HepG2 (cell line): ENCODE results near the gene PIP5KL1. TPM values are rescaled to one million over a fixed set of nuclear protein-coding genes. Genes with fewer than 3 reads are reported as not detected.

Experiments used
- ATAC-seq: fragments of 200-7000 bp; cut with Tn5 transposase; 3 replicates; pipeline ENCODE4 v1.9.1; 2020; ENCODE audit warnings: mild to moderate bottlenecking, moderate library complexity
- BruUV-seq: library from RNA; stranded (reverse); fragments of 400-500 nt; replicated peaks from 2 replicates; lab custom pipeline; 2021; lab: Mats Ljungman, UMichigan
- CTCF ChIA-PET: fragments of 300-600 bp; formaldehyde crosslinking; extraction: SDS; loops from one replicate; lab custom pipeline; 2021; ENCODE audit warnings: low total read pairs, inconsistent platforms, low intra/inter-chr PET ratio; lab: Yijun Ruan, JAX
- POLR2A ChIA-PET: fragments of 350-600 bp; sonication (Branson Sonifier 250); formaldehyde crosslinking; loops from one replicate; lab custom pipeline; 2020; ENCODE audit warnings: antibody characterized with exemption, inconsistent platforms; lab: Yijun Ruan, JAX
- DNase-seq: peaks from one replicate; pipeline ENCODE4 v3.0.0-alpha.2; 2015; ENCODE audit warnings: low spot score
- FAIRE-seq: peaks from 3 replicates; lab custom pipeline; 2011; peaks lifted over from hg19 to GRCh38; lab: Jason Lieb, UNC
- H2AFZ ChIP-seq: one replicate; pipeline ENCODE4 v1.6.1; 2011; ENCODE audit warnings: low read length, inconsistent platforms
- H3K27ac ChIP-seq: fragments of 300-600 bp; 3 replicates; pipeline ENCODE4 v1.8.0; 2011; ENCODE audit warnings: mixed run types, mild to moderate bottlenecking, mixed read lengths, low read length, inconsistent platforms; ENCODE audit not compliant: insufficient read depth; ENCODE audit errors: extremely low read length
- H3K27me3 ChIP-seq, 2 experiments: fragments of 200-600 bp in 1 of 2; 2 replicates in 1 of 2; 3 replicates in 1 of 2; pipeline versions ENCODE4 v1.6.0 to v1.8.0; 2011; ENCODE audit warnings: low read length in 2 of 2, mild to moderate bottlenecking in 2 of 2, moderate library complexity in 2 of 2, inconsistent platforms in 1 of 2; ENCODE audit not compliant: insufficient read depth in 2 of 2, control insufficient read depth in 1 of 2
- H3K36me3 ChIP-seq, 2 experiments: fragments of 200-600 bp in 1 of 2; replicated peaks in 1 of 2; 2 replicates in 1 of 2; 3 replicates in 1 of 2; pipeline versions ENCODE4 v1.5.1 to v1.8.0; 2011; ENCODE audit warnings: low read length in 2 of 2, inconsistent platforms in 1 of 2; ENCODE audit not compliant: insufficient read depth in 2 of 2, control insufficient read depth in 1 of 2
- H3K4me1 ChIP-seq: 2 replicates; pipeline ENCODE4 v1.5.1; 2012; ENCODE audit warnings: low read length, inconsistent platforms; ENCODE audit not compliant: insufficient read depth
- H3K4me2 ChIP-seq: 2 replicates; pipeline ENCODE4 v1.6.0; 2011; ENCODE audit warnings: low read depth, low read length, inconsistent platforms
- H3K4me3 ChIP-seq, 3 experiments: fragments of 200-600 bp in 1 of 3; sonication (generic), shearing (Covaris generic) in 1 of 3; replicated peaks in 1 of 3; 2 replicates each; pipeline ENCODE4 v1.5.1; 2011 to 2016; ENCODE audit warnings: low read length in 3 of 3, inconsistent platforms in 2 of 3, low read depth in 2 of 3, mild to moderate bottlenecking in 2 of 3, control low read depth in 1 of 3, mixed read lengths in 1 of 3; ENCODE audit not compliant: insufficient read depth in 1 of 3
- H3K79me2 ChIP-seq: one replicate; pipeline ENCODE4 v1.6.1; 2011; ENCODE audit warnings: low read length, inconsistent platforms; ENCODE audit not compliant: insufficient read depth
- H3K9ac ChIP-seq: 2 replicates; pipeline ENCODE4 v1.6.0; 2011; ENCODE audit warnings: mild to moderate bottlenecking, low read depth, low read length, inconsistent platforms; ENCODE audit not compliant: insufficient read depth
- H3K9me3 ChIP-seq: 2 replicates; pipeline ENCODE4 v1.5.1; 2012; ENCODE audit warnings: mild to moderate bottlenecking, low read length
- H4K20me1 ChIP-seq: 2 replicates; pipeline ENCODE4 v1.6.0; 2011; ENCODE audit warnings: inconsistent platforms, mild to moderate bottlenecking, low read length, moderate library complexity; ENCODE audit not compliant: insufficient read depth
- ARID2 ChIP-seq: sonication (generic); formaldehyde crosslinking; IDR thresholded peaks from 2 replicates; pipeline ENCODE4 v1.8.1; 2022; ENCODE audit warnings: mild to moderate bottlenecking, missing genetic modification reagents, borderline replicate concordance
- ATRX ChIP-seq: sonication (generic); formaldehyde crosslinking; IDR thresholded peaks from 2 replicates; pipeline ENCODE4 v1.4.0; 2020; ENCODE audit warnings: missing genetic modification reagents, borderline replicate concordance
- CCAR2 ChIP-seq: fragments of 200-400 bp; formaldehyde crosslinking; optimal IDR thresholded peaks from 2 replicates; pipeline ENCODE3; 2018; ENCODE audit warnings: low read depth, mild to moderate bottlenecking, low read length, moderate library complexity
- EED ChIP-seq: sonication (generic); formaldehyde crosslinking; IDR thresholded peaks from 2 replicates; pipeline ENCODE4 v1.5.0; 2020; ENCODE audit warnings: mild to moderate bottlenecking, missing genetic modification reagents
- HNRNPL ChIP-seq: fragments of 200-400 bp; formaldehyde crosslinking; IDR thresholded peaks from 2 replicates; pipeline ENCODE4 v1.6.1; 2017; ENCODE audit warnings: mild to moderate bottlenecking, low read depth, low read length
- KLF9 ChIP-seq: IDR thresholded peaks from 2 replicates; pipeline ENCODE4 v1.6.1; 2016; ENCODE audit warnings: low read depth
- SOX13 ChIP-seq, 3 experiments: fragments of 450-650 bp in 1 of 3; sonication (generic) in 1 of 3; formaldehyde crosslinking in 1 of 3; IDR thresholded peaks in 2 of 3; conservative IDR thresholded peaks in 1 of 3; 2 replicates each; pipeline versions ENCODE4 v1.5.0 to v1.6.1; 2016 to 2020; ENCODE audit warnings: antibody characterized with exemption in 1 of 3, mild to moderate bottlenecking in 1 of 3, missing compliant biosample characterization in 1 of 3, missing genetic modification reagents in 1 of 3, moderate library complexity in 1 of 3
- SSRP1 ChIP-seq: IDR thresholded peaks from 2 replicates; pipeline ENCODE4 v1.6.1; 2016; ENCODE audit warnings: control low read depth
- TP53 ChIP-seq: sonication (generic); formaldehyde crosslinking; conservative IDR thresholded peaks from 2 replicates; pipeline ENCODE4 v1.4.0; 2020; ENCODE audit warnings: missing genetic modification reagents
- U2AF1 ChIP-seq: fragments of 200-400 bp; formaldehyde crosslinking; optimal IDR thresholded peaks from 2 replicates; pipeline ENCODE3; 2017; ENCODE audit warnings: mild to moderate bottlenecking, low read depth, low read length
- ZFX ChIP-seq: sonication (generic); formaldehyde crosslinking; IDR thresholded peaks from 2 replicates; pipeline ENCODE4 v1.4.0; 2020; ENCODE audit warnings: mild to moderate bottlenecking, low read depth, missing genetic modification reagents, moderate library complexity
- ZNF317 ChIP-seq: sonication (generic); formaldehyde crosslinking; IDR thresholded peaks from 2 replicates; pipeline ENCODE4 v1.5.0; 2020; ENCODE audit warnings: mild to moderate bottlenecking, missing genetic modification reagents
- ZNF34 ChIP-seq: sonication (generic); formaldehyde crosslinking; IDR thresholded peaks from 2 replicates; pipeline ENCODE4 v1.4.0; 2020; ENCODE audit warnings: mild to moderate bottlenecking, missing genetic modification reagents, borderline replicate concordance
- ZNF430 ChIP-seq: sonication (generic); formaldehyde crosslinking; IDR thresholded peaks from 2 replicates; pipeline ENCODE4 v1.9.0; 2021; ENCODE audit warnings: mild to moderate bottlenecking, missing genetic modification reagents
- ZNF75D ChIP-seq: sonication (generic); formaldehyde crosslinking; IDR thresholded peaks from 2 replicates; pipeline ENCODE4 v1.8.1; 2023; ENCODE audit warnings: missing genetic modification reagents, mild to moderate bottlenecking, borderline replicate concordance
- ZNF766 ChIP-seq: sonication (generic); formaldehyde crosslinking; IDR thresholded peaks from 2 replicates; pipeline ENCODE4 v1.5.0; 2020; ENCODE audit warnings: missing genetic modification reagents, borderline replicate concordance
- ZNF768 ChIP-seq: sonication (generic); formaldehyde crosslinking; IDR thresholded peaks from 2 replicates; pipeline ENCODE4 v1.4.0; 2020; ENCODE audit warnings: missing genetic modification reagents
- WGBS: methylation state at CpG from one replicate; pipeline ENCODE4 v1.1.6; 2017; ENCODE audit warnings: low lambda C conversion rate; 5-methylcytosine and 5-hydroxymethylcytosine counted together
- in situ Hi-C: cut with HindIII; loops from 2 replicates; pipeline ENCODE4 v1.10.0; 2017; ENCODE audit warnings: low pct_unique_long_range_greater_than_20kb; ENCODE audit not compliant: extremely low pct_ligation_motif_present
- intact Hi-C: fragments of 100-400 bp; cut with micrococcal nuclease; formaldehyde crosslinking; loops from one replicate; pipeline ENCODE4 v1.10.0; 2022; ENCODE audit not compliant: unreplicated experiment
- polyA plus RNA-seq, 8 experiments: library from polyadenylated mRNA; depleted of rRNA in 3 of 8; stranded (reverse) in 7 of 8; unstranded in 1 of 8; fragments of >200 nt; fragmentation: Illumina TruSeq in 4 of 8; extraction: Trizol in 4 of 8; gene quantifications; 2 replicates each; pipeline versions ENCODE4 v1.2.1 to v1.2.3, GENCODE V29; 2011 to 2016; ENCODE audit warnings: low read depth in 4 of 8, missing spikeins in 1 of 8, mixed read lengths in 1 of 8; ENCODE audit not compliant: insufficient read depth in 1 of 8
- total RNA-seq, 5 experiments: library from RNA; depleted of rRNA; stranded (reverse); fragments of >200 nt; fragmentation: Illumina TruSeq; extraction: Trizol; gene quantifications; 2 replicates each; pipeline ENCODE4 v1.2.3, GENCODE V29; 2016; ENCODE audit warnings: low read depth in 1 of 5
- TF ChIP-seq, protein P1 (sequence below): sonication (generic); formaldehyde crosslinking; IDR thresholded peaks from 2 replicates; pipeline ENCODE4 v1.9.0; 2022; ENCODE audit warnings: missing genetic modification reagents, mild to moderate bottlenecking, borderline replicate concordance
- TF ChIP-seq, protein P2 (sequence below): IDR thresholded peaks from 2 replicates; pipeline ENCODE4 v1.6.1; 2016

Gene PIP5KL1
- total and polyA plus RNA-seq, 2 of the 13 experiments (the other 11 are each of a cell fraction or from before 2014, with no cell fraction given), result 0.20 to 0.49 TPM

DNA sequence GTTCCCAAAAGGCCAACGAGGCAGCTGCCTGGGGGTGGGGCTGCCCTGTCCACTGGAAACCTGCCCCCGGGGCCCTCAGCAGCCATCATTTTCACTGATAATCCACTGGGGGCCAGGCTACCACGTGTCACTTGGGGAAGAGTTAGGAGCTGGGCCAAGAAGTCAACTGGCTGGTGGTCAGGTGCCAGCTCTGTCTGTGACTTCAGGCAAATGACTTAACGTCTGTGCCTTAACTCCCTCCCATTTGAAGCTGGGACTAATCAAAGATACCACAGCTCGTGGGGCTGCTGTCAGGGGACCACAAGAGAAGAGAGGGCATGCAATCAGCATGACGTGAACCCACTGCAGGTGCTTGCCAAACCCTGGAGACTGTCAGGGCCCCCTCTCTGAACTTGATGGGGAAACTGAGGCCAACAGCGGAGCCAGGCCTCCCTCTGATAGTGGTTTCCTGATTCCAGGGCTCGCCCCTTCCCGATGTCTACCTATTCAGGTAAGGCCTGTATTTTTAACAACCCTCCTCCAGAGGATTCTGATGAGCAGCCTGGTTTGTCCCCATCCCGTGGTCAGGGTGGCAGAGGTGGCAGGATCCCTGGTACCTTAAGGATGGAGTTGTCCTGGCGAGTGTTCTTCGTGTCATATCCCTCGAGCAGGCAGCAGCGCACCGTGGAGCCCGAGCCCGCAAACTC, 19.4 kb upstream of the PIP5KL1 start (continued):
- TF ChIP-seq ZNF430 (0 out of 2 replicates have a peak, but pooled peaks have one; percentile 1), TP53 (CRISPR knock-in tag) (no peak), ARID2 (CRISPR knock-in tag) (peak; percentile 87), U2AF1 (no peak), SOX13 (IDR thresholded peaks at IDR 0.05) (no peak), SOX13 (CRISPR knock-in tag; conservative IDR thresholded peaks at IDR 0.05 in 1 of 2, IDR thresholded peaks at IDR 0.05 in 1 of 2) (no peak), ZNF34 (CRISPR knock-in tag) (0 out of 2 replicates have a peak, but pooled peaks have one; percentile 27), SSRP1 (CRISPR knock-in tag) (0 out of 2 replicates have a peak, but pooled peaks have one; percentile 83)

DNA sequence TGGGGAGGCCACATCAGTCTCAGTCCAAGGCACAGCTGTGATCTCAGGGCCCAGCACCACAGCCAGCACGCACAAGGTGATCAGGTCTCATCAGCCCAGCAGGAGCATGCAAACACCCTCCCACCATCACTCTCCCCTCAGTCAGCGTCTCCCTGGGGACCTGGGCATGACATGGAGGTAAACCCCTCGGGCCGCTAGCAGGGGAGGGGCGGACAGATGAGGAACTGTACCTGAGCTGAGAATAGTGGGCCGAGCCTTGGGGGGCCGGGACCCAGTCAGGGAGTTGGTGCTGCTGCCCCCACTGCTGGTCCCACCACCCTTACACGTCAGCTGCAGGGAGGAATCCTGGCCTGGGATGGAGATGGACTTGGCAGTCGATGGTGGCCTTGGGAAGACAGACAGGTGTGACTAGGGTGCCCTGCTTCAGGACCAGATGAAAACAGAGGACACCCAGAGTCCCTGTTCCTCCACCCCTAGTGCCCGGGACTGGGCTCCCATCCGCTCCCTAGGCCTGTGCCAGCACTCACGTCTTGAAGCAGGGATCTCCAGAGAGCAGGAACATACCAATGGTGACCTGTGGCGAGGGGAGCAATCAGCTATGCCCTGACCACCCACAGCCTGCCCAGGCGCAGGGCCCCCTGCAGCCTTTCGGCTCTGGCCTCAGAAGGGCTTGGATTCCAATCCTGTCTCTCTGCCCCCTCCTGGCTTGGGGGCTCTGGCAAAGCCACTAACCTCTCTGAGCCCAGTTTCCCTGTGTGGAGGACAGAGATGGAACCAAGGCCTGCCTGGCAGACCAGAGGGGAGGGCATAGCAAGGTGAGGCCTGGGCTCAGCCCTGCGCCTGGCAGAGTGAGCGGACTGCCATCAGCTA, 17.5 kb upstream of the PIP5KL1 start:
- Histone ChIP-seq H3K4me3 (peak overlapping the region; percentile 14 to 74 (median 51); a peak in 5 of 6 replicates), H3K4me1 (peaks cover 81% of the 10 kb centered on the region), H4K20me1 (peaks cover 5% of the 10 kb centered on the region), H3K79me2 (peaks cover 52% of the 10 kb centered on the region), H2AFZ (no peak overlapping the region), H3K36me3 (peaks cover 14 to 44% of the 10 kb centered on the region in 2 experiments; a peak in 4 of 5 replicates), H3K9ac (peak overlapping the region; percentile 62), H3K9me3 (no peaks in the 10 kb centered on the region), H3K27me3 (no peaks in the 10 kb centered on the region; a peak in 1 of 5 replicates), H3K27ac (peak overlapping the region; percentile 52), H3K4me2 (peak overlapping the region; percentile 95)
- intact Hi-C loops, result loop anchor here (10.0 kb wide), 1 partner anchor 167 kb away; no protein-coding TSS in a partner anchor
- ATAC-seq (no peak), DNase-seq (no peak), FAIRE-seq (no peak)
- in situ Hi-C loops, result no loop called here
- CTCF ChIA-PET, result interaction anchor here (1.6 kb wide), 1 partner anchor 87 kb away, joined by 4 read pairs; no protein-coding TSS in a partner anchor
- 100% methylated on average over 3 of the region's 17 CpGs for WGBS
- POLR2A ChIA-PET, result interaction anchor here (0.6 to 1.0 kb wide), 2 partner anchors 31 to 81 kb away, joined by 3 read pairs; no protein-coding TSS in a partner anchor
- BruUV-seq, result no TSS peak
- TF ChIP-seq ZNF766 (CRISPR knock-in tag) (no peak), ZNF768 (CRISPR knock-in tag) (0 out of 2 replicates have a peak, but pooled peaks have one; percentile 21), EED (0 out of 2 replicates have a peak, but pooled peaks have one; percentile 59), ZNF317 (CRISPR knock-in tag) (no peak), CCAR2 (no peak), ZFX (CRISPR knock-in tag) (peak; percentile 25; the same call in 1 of the 2 replicates), ATRX (no peak), ZNF75D (CRISPR knock-in tag) (0 out of 2 replicates have a peak, but pooled peaks have one; percentile 30), KLF9 (CRISPR knock-in tag) (no peak), HNRNPL (0 out of 2 replicates have a peak, but pooled peaks have one; percentile 75)
- TF ChIP-seq, protein P1, sequence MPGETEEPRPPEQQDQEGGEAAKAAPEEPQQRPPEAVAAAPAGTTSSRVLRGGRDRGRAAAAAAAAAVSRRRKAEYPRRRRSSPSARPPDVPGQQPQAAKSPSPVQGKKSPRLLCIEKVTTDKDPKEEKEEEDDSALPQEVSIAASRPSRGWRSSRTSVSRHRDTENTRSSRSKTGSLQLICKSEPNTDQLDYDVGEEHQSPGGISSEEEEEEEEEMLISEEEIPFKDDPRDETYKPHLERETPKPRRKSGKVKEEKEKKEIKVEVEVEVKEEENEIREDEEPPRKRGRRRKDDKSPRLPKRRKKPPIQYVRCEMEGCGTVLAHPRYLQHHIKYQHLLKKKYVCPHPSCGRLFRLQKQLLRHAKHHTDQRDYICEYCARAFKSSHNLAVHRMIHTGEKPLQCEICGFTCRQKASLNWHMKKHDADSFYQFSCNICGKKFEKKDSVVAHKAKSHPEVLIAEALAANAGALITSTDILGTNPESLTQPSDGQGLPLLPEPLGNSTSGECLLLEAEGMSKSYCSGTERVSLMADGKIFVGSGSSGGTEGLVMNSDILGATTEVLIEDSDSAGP (CRISPR knock-in tag), result peak; percentile 28; the same call in 1 of the 2 replicates
- TF ChIP-seq, protein P2, sequence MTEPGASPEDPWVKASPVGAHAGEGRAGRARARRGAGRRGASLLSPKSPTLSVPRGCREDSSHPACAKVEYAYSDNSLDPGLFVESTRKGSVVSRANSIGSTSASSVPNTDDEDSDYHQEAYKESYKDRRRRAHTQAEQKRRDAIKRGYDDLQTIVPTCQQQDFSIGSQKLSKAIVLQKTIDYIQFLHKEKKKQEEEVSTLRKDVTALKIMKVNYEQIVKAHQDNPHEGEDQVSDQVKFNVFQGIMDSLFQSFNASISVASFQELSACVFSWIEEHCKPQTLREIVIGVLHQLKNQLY, result no peak
